GM21390 (cell line): Measurements from ENCODE around the gene DYNLT5.
"Not testable (repeated sequence)": the region's sequence is repeated elsewhere in the genome, so short reads cannot be mapped to it uniquely, and the experiment has no call there.

ENCODE experiments used
- ATAC-seq: cut with Tn5 transposase; IDR thresholded peaks from one replicate; pipeline ENCODE4 v1.9.1; 2021; ENCODE audit not compliant: unreplicated experiment

Gene DYNLT5

DNA sequence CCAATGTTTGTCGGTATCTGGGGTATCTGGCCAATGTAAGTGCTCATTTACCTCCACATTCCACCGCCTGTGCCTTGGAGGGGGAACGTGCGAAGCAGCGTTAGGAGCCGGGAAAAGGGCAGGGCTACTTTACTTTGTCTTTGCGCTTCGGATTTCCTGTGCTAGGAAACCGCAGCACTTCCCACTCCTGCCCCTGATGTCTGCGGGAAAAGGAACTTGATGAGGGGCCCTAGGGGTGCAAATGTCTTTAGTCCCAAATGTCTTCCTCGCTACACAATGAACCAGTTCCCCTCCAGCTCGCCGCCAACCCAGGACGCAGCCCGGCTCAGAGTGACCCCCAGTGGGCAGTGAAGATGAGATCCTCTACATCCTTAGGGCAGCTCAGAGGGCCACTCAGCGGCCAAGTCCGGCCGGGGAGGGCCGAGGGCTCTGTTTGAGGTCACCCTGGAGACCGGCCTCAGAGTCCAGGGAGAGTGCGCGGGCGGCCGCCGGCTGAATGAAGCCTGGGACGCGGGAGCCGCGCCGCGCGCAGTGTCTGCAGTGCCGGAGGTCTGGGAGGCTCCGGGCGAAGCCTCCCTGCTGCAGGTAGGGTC lies at the start of gene DYNLT5:
TSS of gene DYNLT5 (plus strand) at position 460 of the 593 bp plus-strand sequence. CDS start 2,200 bp downstream, outside the sequence.
- ATAC-seq: no peak

DNA sequence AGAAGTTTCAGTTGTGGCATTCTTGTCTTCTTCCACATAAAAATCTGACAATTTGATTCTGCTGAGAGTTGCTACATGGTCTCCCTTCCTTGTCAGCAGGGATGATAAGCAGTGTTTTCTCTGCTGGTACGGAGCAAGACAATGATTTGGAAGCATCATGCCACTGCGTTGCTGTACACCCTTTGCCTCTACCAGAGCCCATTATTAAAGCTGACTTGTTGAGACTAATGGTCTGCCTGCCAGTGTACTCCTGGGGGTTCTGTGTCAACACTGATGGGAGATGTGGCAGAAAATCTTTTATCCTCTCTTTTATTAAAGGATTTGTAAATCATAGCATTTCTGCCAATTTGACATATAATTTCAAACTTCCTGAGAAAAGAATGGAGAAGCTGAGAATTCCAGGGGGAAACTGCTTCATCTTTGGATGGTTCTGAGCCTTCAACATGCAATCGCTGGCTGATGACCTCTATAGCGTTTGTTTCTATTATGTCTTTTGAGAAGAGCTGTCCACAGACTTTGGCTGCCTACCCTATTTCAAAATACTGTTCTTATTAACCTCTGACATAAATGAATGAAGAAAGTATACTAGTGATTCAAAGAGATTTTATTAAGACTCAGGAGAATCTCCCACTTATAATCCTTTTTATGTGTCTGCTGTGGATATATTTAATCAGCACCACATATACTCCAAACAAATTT lies 47.9 kb upstream of the DYNLT5 start:
- ATAC-seq: no peak

DNA sequence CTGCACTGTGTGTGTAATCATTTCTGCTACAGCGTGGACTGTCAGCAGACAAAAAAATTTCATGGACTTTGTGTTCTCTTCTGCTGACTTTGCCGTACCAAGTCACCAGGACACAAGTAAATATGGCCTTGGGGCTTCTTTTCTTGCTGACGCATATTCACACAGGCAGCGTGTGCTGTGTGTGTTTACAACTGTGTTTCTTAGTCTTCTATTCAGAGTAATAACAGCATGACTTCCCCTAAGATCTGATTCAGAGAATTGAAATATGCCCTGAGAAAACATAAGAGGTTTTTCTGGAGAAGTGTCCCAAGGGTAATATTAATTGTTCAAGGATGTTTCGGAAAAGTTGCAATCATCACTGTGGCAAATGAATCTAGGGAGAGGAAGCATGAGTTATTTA lies 47.1 kb upstream of the DYNLT5 start:
- no peak for ATAC-seq

DNA sequence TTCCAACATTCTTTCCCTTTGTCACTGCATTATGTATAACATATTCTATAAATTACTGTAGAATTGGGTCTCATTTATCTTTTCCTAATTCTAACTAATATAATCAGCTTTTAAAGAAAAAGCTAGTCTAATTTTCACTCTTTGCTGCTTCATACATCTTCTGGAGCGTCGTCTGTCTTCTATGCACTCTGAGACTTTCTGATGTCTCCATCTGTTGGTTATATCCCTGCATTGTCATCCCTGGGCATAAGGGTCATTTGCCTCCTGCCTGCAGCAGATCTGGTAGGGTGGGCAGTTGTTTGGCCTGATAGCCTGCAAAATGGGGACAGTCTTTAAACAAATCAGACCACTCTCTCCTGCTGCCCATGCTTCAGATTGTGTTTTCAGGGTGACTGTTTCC lies 40.8 kb upstream of the DYNLT5 start:
- no peak for ATAC-seq

GRCh38 chr1:66712839-66713238 lies 39.4 kb upstream of the DYNLT5 start:
- ATAC-seq: no peak

- no peak for ATAC-seq
Observed at GRCh38 chr1:66723985-66724384, 28.3 kb upstream of the DYNLT5 start.

- peak; percentile 78 for ATAC-seq
Observed at GRCh38 chr1:66725885-66726665, 26.2 kb upstream of the DYNLT5 start.

DNA sequence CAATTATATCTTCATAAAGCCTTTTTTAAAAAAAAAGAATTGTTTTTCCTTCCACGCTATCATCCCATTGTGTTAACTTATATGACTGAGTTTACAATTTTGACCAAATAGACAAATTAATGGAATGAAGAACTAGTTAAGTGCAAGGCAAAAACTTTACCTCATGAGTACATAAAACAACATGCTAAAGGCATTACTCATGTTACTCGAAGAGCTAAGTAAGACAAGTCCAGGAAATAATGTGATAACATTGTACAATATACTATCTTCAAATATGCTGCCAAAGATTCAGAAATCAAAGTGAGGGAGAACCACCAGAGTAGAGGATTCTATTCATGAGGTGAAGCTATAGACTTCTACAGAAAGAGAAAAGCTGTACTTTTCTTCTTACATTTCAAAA lies 24.2 kb upstream of the DYNLT5 start:
- no peak for ATAC-seq

DNA sequence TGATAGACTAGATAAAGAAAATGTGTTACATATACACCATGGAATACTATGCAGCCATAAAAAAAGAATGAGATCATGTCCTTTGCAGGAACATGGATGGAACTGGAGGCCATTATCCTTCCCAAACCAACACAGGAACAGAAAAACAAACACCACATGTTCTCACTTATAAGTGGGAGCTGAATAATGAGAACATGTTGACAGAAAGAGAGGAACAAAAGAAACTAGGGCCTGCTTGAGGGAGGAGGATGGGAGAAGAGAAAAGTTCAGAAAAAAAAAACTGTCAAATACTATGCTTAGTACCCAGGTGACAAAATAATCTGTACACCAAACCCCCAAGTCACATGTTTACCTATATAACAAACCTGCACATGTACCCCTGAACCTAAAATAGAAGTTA lies 23.5 kb upstream of the DYNLT5 start:
- ATAC-seq: not testable (repeated sequence)

GRCh38 chr1:66729119-66729518 lies 23.1 kb upstream of the DYNLT5 start:
- no peak for ATAC-seq

- ATAC-seq: no peak
Observed at GRCh38 chr1:66729523-66729922, 22.7 kb upstream of the DYNLT5 start.

DNA sequence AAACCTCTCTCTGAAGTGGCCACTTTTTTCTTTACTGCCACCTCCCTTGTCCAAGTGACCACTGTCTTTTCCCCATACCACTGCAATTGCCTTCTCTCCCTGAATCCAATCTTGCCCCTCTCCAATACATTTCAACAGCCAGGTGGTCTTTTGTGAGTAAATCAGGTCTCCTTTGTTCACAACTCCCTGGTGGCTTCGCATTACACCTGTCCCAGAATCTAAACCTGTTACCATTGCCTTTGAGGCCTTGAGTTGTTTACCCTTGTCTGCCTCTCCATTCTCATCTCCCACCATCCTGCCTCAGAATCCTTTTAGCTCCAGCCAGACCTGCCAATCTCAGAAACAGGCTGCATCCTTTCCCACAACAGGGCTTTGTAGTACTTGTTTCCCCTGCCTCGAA lies 21.8 kb upstream of the DYNLT5 start:
- ATAC-seq: no peak

DNA sequence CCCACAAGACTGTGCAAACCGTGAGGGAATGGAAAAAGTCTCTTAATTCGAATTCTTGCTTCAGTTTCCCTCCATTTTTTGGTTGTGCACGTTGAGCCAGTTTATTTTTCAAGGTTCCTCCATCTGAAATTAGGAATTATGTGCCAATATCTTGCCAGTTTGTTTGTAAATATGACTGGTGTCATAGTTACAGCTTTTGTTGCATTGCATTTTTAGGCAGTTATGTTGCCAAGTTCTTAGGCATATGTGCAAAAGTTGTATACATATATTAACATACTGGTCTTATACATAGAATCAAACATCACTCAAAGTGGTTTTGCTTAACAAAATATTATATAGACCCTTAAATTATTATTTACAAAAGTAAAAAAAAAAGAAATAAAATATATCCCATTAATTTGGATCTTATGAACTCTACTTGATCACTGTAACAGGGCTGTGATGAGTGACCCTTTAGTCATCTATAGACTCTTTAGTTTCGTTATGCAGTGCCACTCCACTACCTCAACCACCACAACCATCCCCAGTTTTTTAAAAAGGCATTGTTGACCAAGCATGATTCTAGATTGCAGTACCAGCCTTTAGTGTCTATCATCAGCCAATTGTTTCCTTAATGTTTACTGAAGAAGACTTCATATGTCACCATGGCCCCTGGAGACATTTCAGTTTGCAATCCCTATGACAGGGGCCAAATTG lies 20.9 kb upstream of the DYNLT5 start:
- ATAC-seq: peak; percentile 38

GRCh38 chr1:66732407-66733166 lies 19.7 kb upstream of the DYNLT5 start:
- peak; percentile 66 for ATAC-seq

GRCh38 chr1:66733348-66734017 lies 18.8 kb upstream of the DYNLT5 start:
- no peak for ATAC-seq

DNA sequence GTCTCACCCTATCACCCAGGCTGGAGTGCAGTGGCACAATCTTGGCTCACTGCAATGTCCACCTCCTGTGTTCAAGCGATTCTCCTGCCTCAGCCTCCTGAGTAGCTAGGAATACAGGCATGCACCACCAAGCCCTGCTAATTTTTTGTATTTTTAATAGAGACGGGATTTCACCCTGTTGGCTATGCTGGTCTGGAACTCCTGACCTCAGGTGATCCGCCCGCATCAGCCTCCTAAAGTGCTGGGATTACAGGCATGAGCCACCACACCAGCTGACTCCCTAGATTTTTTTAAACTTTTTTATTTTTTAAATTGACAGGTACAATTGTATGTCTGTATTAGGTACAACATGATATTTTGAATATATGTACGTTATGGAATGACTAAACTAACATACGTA lies 17.7 kb upstream of the DYNLT5 start:
- ATAC-seq: not testable (repeated sequence)

DNA sequence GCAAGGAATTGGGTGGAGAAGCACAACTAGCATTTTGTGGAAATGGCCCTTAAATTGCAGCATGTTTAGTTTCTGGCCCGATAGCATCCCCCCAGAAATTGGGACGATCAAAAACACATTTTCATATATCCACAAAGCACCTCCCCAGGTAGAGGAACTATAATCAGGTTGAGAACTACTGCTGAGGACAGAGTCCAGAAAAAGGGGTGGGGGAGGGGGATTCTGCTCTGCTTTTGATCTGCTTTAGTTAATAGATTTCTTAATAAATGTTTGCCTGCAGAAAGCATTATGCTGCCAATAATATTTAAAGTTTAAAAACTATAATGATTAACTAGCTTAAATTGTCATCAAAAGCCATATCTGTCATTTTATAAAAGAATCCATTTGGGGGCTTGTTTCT lies 14.4 kb upstream of the DYNLT5 start:
- ATAC-seq: no peak

DNA sequence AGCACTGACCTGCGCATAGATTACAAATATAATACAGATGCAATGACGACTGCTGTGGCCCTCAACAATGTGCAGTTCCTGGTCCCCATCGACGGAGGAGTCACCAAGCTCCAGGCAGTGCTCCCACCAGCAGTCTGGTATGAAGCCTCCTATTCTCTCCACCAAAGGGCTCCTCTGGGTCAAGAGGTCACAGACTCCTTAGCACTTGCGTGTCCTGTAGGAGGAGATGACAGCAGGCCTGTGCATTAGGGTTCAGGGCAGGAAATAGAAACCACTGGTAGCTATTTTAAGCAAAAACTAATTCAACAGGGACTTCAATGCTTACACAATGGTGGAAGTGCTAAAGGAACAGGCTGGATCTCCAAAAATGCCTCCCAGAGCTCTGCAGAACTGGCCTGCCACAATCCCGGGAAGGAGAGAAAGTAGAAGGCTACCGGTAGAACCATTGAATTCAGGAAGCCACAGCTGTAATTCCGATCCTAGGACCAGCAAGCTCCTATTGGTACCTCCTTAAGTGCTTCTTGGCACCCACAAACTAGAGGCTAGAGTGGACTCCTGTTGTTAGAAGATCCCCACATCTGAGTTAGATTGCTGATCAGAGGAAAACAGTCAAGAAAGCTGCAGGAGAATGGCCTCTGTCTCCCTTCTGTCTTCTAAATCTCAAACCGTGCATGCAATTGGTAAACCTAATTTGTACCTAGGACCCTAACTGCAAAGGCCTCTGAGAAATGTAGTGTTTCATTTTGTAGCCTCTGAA lies 12.7 kb upstream of the DYNLT5 start:
- ATAC-seq: peak; percentile 72

- ATAC-seq: no peak
Observed at GRCh38 chr1:66745451-66745850, 6.8 kb upstream of the DYNLT5 start.
